Effector memory CD4-positive, alpha-beta T cell (primary cell): Measurements from ENCODE around the gene SNAP47.

Source experiments
- DNase-seq, 3 donors: peaks; one replicate each; pipeline ENCODE4 v3.0.0-alpha.2; 2020
- H3K27ac ChIP-seq: 2 replicates; pipeline ENCODE4 v1.7.0; 2013; ENCODE audit warnings: mild to moderate bottlenecking, low read length, moderate library complexity; ENCODE audit not compliant: insufficient read depth, poor library complexity, severe bottlenecking
- H3K27me3 ChIP-seq: replicated peaks from 2 replicates; pipeline ENCODE4 v1.7.0; 2013; ENCODE audit warnings: mild to moderate bottlenecking, low read length; ENCODE audit not compliant: insufficient read depth, control insufficient read depth, poor library complexity, severe bottlenecking
- H3K36me3 ChIP-seq: 2 replicates; pipeline ENCODE4 v1.7.0; 2013; ENCODE audit warnings: mild to moderate bottlenecking, low read length, moderate library complexity; ENCODE audit not compliant: control insufficient read depth, insufficient read depth
- H3K4me1 ChIP-seq: 2 replicates; pipeline ENCODE4 v1.7.0; 2013; ENCODE audit warnings: low read length, mild to moderate bottlenecking; ENCODE audit not compliant: control insufficient read depth, insufficient read depth, poor library complexity, severe bottlenecking
- H3K4me3 ChIP-seq: 2 replicates; pipeline ENCODE4 v1.7.0; 2013; ENCODE audit warnings: low read length, low read depth, mild to moderate bottlenecking; ENCODE audit not compliant: insufficient read depth, poor library complexity, severe bottlenecking
- H3K9me3 ChIP-seq: 2 replicates; pipeline ENCODE4 v1.7.0; 2013; ENCODE audit warnings: mild to moderate bottlenecking, low read length, moderate library complexity; ENCODE audit not compliant: control insufficient read depth

Gene SNAP47

DNA sequence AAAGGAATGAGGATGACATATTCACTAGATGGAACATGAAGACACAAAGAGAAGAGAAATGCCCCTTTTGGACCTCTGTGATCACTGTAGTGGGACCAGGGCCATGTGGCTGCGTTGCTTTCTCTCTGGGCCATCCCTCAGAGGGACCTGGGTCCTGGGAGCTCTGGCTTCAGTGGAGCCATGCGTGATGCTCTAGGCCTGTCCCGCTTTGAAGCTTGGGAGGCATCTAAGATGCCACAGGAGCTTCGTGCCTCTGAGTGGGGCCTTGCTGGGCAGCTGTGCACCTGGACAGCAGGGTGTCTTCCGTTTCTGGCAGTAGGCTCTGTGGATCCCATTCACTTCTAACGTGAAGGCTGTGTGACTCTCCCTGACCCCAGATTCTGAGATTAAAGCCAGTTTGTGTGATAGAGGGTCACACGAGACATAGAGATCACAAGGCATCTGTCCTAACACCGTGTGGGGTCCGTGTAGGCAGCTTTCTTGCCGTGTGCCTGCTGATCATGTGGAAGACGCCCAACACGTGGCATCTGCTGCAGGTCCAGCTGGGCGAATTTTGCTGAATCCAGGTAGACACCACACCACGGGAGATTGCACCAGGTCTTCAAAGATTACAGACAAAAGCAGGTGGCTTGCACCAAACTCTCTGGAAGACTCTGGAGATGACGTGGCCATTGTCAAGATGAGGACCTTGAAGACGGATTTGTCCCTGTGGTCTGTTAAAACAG, 63.0 kb downstream of the SNAP47 start:
- Histone ChIP-seq H3K4me1 (no peaks in the 10 kb centered on the region), H3K4me3 (no peak overlapping the region), H3K9me3 (no peaks in the 10 kb centered on the region), H3K27me3 (no peaks in the 10 kb centered on the region), H3K27ac (no peak overlapping the region), H3K36me3 (no peaks in the 10 kb centered on the region)
- no peak for DNase-seq

DNA sequence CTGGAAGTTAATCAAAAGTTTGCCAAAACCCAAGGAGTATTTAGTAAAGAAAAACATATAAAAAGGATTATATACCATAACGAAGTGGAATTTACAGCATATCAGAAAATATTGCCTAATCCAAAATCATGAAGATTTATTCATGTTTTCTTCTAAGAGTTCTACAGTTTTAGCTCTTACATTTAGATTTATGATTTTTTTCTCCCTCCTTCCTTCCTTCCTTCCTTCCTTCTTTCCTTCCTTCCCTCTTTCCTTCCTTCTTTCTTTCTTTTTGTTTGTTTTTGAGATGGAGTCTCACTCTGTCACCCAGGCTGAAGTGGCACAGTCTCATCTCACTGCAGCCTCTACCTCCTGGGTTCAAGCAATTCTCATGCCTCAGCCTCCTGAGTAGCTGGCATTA, 64.5 kb downstream of the SNAP47 start:
- Histone ChIP-seq H3K27ac (no peak overlapping the region), H3K9me3 (no peaks in the 10 kb centered on the region), H3K4me1 (no peaks in the 10 kb centered on the region), H3K27me3 (no peaks in the 10 kb centered on the region), H3K4me3 (no peak overlapping the region), H3K36me3 (no peaks in the 10 kb centered on the region)
- DNase-seq, result no peak

DNA sequence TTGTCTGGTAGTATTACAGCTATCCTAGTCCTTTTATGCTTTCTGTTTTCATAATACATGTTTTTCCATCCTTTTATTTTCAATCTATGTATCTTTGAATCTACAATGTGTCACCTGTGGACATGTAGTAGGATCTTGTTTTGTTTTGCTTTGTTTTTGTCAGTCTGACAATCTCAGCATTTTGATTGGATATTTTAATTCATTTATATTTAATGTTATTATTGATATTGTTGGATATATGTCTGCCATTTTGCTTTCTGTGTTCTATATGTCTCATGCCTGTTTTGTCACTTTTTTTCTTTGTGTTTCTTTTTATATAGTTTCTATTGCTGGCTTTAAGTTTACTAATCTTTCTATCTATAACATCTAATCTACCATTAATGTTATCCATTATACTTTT, 68.7 kb downstream of the SNAP47 start:
- no peaks in the 10 kb centered on the region for H3K4me1 ChIP-seq

DNA sequence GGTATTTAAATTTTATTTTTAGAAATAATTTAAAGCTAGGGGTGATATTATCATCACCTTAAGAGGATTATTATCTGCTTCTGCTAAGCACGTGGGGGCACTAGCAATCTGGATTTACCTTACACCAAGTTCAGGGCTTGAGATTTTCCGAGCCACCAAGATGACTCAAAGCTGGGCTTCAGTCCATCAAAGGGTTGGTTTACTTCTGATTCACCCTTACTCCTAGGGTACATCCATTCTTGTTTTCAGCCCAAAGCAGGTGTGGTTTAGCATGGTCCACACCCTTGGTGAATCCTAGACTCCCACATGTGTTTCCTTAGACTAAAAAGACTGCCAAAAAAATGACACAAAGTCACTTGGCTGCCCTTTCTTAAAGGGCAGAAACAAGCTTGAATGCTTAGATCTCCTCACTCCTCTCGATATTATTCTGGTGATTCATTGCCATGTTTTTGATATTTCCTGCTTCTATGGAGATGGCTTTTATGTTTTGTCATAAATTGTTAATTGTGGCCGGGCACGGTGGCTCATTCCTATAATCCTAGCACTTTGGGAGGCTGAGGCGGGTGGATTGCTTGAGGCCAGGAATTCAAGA, 70.5 kb downstream of the SNAP47 start:
- Histone ChIP-seq H3K27me3 (no peaks in the 10 kb centered on the region), H3K4me3 (no peak overlapping the region), H3K36me3 (no peaks in the 10 kb centered on the region), H3K27ac (no peak overlapping the region), H3K4me1 (no peaks in the 10 kb centered on the region), H3K9me3 (no peaks in the 10 kb centered on the region)
- no peak for DNase-seq

More for the DNA sequence above, 68.7 kb downstream of the SNAP47 start:
- H3K4me3 ChIP-seq, result no peak overlapping the region
- no peaks in the 10 kb centered on the region for H3K9me3 ChIP-seq
- H3K36me3 ChIP-seq, result no peaks in the 10 kb centered on the region
- H3K27me3 ChIP-seq, result no peaks in the 10 kb centered on the region
- H3K27ac ChIP-seq, result no peak overlapping the region
- DNase-seq, result no peak

DNA sequence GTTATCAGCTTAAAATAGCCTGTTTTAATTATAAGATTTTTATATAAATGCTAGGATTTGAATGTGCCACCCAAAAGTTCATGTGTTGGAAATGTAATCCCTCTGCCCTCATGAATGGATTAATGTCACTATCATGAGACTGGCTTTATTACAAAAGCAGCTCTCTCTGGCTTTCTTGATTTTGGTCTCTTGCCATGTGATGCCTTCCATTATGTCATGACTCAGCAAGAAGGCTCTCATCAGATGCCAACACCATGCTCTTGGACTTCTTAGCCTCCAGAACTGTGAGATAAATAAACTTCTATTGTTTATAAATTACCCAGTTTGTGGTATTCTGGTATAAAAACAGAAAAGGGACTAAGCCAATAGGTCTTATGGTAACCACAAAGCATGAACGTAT, 73.3 kb downstream of the SNAP47 start:
- no peak for DNase-seq
- Histone ChIP-seq H3K4me1 (no peaks in the 10 kb centered on the region), H3K27ac (no peak overlapping the region), H3K9me3 (no peaks in the 10 kb centered on the region), H3K4me3 (no peak overlapping the region), H3K27me3 (no peaks in the 10 kb centered on the region), H3K36me3 (no peaks in the 10 kb centered on the region)

DNA sequence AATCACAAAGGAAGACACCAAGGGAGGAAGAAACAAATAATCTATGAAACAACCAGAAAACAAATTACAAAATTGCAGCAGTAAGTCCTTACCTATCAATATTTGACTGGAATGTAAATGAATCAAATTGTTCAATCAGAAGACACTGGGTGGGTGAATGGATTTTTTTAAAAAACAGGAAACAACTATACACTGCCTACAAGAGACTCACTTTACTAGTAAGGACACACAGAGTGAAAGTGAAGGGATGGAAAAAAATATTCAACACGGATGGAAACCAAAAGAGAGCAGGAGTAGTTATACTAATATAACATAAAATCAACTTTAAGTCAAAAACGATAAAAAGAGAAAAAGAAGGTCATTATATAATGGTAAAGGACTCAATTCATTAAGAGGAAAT, 73.8 kb downstream of the SNAP47 start:
- H3K36me3 ChIP-seq, result no peaks in the 10 kb centered on the region
- no peak overlapping the region for H3K4me3 ChIP-seq
- no peaks in the 10 kb centered on the region for H3K9me3 ChIP-seq
- no peaks in the 10 kb centered on the region for H3K27me3 ChIP-seq
- H3K4me1 ChIP-seq, result no peaks in the 10 kb centered on the region
- H3K27ac ChIP-seq, result no peak overlapping the region
- no peak for DNase-seq

DNA sequence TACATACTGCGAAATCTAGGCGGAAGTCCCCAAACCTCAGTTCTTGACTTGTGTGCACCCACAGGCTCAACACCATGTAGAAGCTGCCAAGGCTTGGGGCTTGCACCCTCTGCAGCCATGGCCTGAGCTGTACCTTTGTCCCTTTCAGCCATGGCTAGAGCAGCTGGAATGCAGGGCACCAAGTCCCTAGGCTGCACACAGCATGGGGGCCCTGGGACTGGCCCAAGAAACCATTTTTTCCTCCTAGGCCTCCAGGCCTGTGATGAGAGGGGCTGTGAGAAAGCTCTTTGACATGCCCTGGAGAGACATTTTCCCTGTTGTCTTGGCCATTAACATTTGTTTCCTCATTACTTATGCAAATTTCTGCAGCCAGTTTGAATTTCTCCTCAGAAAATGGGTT, 78.7 kb downstream of the SNAP47 start:
- H3K36me3 ChIP-seq, result no peaks in the 10 kb centered on the region
- H3K27me3 ChIP-seq, result no peaks in the 10 kb centered on the region
- no peak overlapping the region for H3K27ac ChIP-seq
- no peak overlapping the region for H3K4me3 ChIP-seq
- H3K9me3 ChIP-seq, result no peaks in the 10 kb centered on the region
- H3K4me1 ChIP-seq, result no peaks in the 10 kb centered on the region
- no peak for DNase-seq

DNA sequence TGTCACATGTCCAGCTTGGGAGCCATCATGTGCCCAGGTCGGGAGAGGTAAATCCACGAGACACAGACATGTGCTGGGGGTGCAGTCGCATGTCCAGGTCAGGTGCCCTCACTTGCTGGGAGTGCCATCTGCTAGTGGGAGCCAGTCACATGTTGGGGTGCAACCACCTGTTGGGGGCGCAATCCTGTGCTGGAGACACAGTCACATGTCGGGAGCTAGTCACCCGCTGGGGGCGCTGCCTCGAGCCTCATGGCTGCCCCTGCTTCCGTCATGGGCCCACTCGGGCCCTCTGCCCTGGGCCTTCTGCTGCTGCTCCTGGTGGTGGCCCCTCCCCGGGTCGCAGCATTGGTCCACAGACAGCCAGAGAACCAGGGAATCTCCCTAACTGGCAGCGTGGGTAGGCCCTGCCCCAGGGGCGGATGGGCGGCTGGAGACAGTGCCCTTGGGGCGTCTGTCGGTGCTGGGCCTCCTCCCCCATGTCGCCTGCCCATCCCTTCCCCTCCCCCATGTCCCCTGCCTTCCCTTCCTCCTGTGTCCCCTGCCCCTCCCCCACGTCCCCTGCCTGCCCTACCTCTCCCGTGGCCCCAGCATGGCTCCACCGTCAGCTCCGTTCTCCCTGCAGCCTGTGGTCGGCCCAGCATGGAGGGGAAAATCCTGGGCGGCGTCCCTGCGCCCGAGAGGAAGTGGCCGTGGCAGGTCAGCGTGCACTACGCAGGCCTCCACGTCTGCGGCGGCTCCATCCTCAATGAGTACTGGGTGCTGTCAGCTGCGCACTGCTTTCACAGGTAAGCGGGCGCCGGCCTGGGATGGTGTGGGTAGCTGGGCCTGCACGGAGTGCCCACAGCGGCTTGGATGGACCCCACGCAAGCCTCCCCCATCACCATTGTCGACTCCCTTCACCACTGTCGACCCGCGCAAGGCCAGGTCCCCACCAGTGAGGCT, 80.5 kb downstream of the SNAP47 start, which contains the start of gene PRSS38:
TSS of gene PRSS38 (plus strand) at position 208 of the 942 bp plus-strand sequence. CDS start at position 250, 42 bp downstream.
- H3K9me3 ChIP-seq, result no peaks in the 10 kb centered on the region
- DNase-seq, result no peak
- no peak within 1 kb of the TSS for H3K27ac ChIP-seq
- H3K4me3 ChIP-seq, result no peak within 1 kb of the TSS
- no peaks in the 10 kb centered on the region for H3K4me1 ChIP-seq
- no peaks in the 10 kb centered on the region for H3K27me3 ChIP-seq
- H3K36me3 ChIP-seq, result no peaks in the 10 kb centered on the region

DNA sequence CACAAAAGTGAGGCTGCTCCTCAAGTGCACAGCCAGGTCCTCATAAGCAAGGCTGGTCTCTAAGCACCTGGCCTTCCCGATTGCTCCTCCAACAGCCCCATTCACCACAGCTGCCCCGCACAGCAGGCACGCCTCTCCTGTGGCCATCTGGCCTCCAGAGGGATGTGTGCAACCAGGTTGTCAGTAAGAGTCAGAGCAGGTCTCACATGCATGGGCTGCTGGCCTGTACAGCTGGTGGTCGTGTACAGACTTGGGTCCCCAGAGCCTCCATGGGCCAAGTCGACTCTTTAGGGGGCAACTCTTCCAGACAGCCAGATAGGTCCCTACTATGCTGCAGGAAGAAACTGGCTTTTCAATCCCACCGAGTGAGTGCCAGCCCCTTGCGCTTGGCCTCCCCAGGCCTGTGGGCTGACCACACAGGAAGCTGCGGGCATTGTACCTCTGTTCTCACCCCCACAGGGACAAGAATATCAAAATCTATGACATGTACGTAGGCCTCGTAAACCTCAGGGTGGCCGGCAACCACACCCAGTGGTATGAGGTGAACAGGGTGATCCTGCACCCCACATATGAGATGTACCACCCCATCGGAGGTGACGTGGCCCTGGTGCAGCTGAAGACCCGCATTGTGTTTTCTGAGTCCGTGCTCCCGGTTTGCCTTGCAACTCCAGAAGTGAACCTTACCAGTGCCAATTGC, 81.7 kb downstream of the SNAP47 start:
- H3K27me3 ChIP-seq, result no peaks in the 10 kb centered on the region
- no peak for DNase-seq

More for the DNA sequence above, 81.7 kb downstream of the SNAP47 start:
- H3K4me1 ChIP-seq, result no peaks in the 10 kb centered on the region
- no peak overlapping the region for H3K27ac ChIP-seq
- no peak overlapping the region for H3K4me3 ChIP-seq
- no peaks in the 10 kb centered on the region for H3K9me3 ChIP-seq
- no peaks in the 10 kb centered on the region for H3K36me3 ChIP-seq
